HG02642 (cell line): ENCODE measurements around the gene STK38L.

Experiments used
- ATAC-seq: cut with Tn5 transposase; IDR thresholded peaks from one replicate; pipeline ENCODE4 v1.9.1; 2021; ENCODE audit warnings: mild to moderate bottlenecking; ENCODE audit not compliant: unreplicated experiment, poor library complexity

Gene STK38L

GRCh38 chr12:27243804-27244688 is at the start of gene STK38L:
Gene STK38L, plus strand, starts transcription at chr12:27244286. Its CDS starts 53,435 bp downstream, at chr12:27297721.
- ATAC-seq, result peak; percentile 97

DNA sequence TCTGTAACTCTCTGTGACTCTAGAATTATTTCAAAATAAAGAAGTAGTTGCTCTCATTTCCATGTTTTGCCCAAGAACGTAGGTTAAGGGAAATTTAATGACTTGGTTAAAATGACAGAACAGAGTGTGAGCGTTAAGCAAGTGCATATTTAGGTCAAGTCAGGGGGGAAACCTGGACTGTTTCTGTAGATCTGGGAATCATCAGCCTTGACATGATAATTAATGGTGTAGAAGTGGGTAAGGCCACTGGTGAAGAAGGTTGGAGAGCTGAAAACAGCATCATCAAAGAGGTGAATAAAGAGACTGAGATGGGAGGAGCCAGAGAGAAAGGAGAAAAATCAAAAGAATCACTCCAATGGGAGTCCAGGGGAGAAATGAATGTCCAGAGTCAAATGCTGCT is 49.4 kb upstream of the STK38L start:
- no peak for ATAC-seq

GRCh38 chr12:27198036-27198435 is 46.0 kb upstream of the STK38L start:
- ATAC-seq, result no peak

DNA sequence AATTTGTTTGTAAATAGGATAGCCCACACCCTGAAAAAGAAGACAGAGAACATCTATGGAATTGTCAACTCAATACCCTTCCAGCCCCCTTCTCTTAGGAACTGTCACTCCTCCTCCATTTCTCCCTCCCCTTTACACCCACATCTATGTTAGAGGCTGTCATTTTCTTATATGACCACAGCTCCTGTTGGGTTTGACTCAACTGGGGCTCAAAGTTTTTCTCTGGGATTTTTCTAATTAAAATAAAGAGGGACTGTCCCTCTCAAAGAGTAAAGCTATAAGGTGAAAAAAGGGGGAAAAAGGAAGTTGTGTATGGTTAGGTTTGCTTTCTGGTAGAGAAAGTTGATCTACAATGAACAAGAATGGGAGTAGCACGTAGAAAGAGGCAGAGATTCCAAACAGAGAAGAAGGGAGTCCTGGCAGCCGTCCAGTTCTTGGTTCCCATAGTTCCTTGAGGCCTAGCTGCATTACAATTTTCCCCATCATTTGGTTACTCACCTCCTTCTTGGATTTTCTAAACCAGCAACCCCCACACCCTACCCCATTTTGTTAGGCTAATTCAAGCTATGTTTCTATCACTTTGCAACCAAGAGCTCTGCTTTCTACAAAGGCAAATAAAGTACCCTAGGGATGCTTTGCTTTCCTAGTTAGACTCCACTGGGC is 44.3 kb upstream of the STK38L start:
- ATAC-seq, result no peak

- no peak for ATAC-seq
Measured at GRCh38 chr12:27201169-27201568, 42.9 kb upstream of the STK38L start.

GRCh38 chr12:27206801-27207502 is 37.1 kb upstream of the STK38L start:
- no peak for ATAC-seq

DNA sequence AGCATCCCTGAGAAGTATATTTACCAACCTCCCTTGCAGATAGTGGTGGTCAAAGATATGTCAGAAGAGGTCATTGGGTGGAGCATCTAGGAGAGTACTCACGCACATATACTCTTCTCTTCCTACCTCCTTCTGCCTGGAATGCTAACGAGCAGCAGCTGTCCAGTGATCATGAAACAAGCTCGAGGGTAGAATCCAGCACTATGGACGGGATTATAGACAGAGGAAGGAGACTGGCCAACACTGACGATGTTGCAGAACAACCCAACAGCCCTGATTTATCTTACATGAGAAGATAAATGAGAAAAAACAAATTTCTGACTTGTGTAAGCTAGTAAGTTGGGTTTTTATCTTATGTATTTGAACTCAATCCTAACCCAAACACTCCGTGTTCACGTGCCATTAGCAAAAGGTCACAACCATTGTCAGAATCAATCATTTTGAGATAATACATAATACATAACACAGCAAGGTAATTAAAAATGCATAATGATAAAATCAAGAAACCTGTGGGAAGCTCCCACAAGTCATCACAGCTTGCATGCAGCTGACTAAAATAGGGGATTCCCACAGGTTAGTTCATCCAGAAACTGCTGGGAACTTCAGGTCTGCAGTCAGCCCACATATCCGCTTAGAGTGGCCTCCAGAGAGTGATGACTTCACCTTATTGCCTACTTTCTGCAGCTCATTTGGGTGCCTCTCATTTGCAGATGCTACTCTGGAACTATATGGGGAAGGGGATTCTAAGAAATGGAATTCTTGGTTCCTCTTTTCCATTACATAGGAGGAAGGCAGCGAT is 36.3 kb upstream of the STK38L start:
- peak; percentile 86 for ATAC-seq

DNA sequence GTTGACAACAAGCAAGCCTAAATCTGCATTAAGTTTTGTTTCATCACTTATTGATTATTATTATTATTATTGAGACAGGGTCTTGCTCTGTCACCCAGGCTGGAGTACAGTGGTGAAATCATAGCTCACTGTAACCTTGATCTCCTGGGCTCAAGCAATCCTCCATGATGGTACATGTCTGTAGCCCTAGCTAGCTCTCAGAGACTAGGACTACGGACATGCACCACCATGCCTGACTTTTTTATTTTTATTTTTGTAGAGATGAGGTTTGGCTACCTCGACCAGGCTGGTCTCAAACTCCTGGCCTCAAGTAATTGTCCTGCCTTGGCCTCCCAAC is 35.7 kb upstream of the STK38L start:
- ATAC-seq, result peak; percentile 30

- no peak for ATAC-seq
Measured at GRCh38 chr12:27209257-27209910, 34.7 kb upstream of the STK38L start.

GRCh38 chr12:27210187-27210586 is 33.9 kb upstream of the STK38L start:
- no peak for ATAC-seq

GRCh38 chr12:27212861-27213260 is 31.2 kb upstream of the STK38L start:
- ATAC-seq, result no peak

DNA sequence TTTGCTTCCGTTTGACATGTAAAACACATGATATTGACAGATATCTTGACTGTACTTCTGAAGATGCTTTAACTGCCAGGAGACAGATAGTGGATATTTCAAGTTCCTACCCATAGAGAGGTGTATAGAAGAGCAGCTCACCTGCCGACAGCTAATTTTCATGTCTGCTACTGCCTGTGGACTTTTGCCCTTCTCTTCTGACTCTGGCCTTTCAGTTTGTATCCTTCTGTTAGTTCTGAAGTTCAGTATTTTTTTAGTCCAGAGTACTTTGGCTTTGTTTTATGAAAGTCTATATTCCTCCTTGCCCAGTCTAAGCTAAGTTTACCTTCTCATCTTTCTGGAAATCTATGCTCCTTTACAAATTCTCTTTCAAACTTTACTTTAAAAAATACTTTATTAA is 30.8 kb upstream of the STK38L start:
- no peak for ATAC-seq

DNA sequence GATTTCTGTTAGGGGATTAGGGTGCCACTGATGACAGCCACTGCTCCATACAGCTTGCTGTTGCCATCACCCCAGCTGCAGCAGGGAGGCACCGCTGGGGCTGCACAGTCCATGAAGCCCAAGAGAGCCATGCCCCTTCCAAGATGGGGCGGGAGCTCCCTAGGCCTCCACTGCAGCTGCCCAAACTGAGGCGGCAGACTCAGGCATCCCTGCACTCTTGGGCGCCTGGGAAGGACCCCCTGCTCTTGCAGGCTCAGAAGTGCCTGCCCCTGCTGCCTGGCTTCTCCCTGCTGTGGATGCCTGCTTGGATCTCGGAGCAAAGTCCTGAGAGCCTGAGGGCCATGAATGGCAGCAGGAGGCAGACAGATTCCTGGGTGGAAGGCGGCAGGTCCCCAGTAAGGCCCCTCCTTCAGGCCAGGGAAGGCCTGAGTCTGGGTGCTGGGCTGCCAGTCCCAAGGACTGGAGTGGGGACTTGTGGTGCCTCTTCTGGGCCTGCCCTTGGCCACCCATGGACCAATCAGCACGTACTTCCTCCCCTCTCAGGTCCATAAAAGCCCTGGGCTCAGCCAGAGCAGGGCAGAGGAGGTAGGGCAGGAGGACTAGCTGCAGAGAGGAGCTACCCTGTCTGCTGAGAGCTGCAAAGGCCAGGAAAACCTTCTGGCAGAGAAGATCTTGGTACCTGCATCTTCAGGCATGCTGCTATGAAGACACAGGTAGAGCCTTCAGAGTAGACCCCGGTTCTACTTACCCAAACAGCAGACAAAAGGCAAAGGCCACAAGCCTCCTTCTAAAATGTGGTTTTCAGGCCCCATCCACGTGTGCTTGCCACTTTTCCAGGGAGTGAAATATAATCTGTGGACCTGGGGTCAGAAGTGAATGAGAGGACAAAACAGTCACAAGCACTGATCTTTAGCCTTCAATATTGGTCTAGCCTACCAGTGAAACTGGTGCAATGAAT is 30.0 kb upstream of the STK38L start:
- no peak for ATAC-seq

- ATAC-seq, result no peak
Measured at GRCh38 chr12:27217590-27217989, 26.5 kb upstream of the STK38L start.

- no peak for ATAC-seq
Measured at GRCh38 chr12:27219693-27220054, 24.4 kb upstream of the STK38L start.

- ATAC-seq, result peak; percentile 67
Measured at GRCh38 chr12:27220055-27220987, 23.8 kb upstream of the STK38L start.

DNA sequence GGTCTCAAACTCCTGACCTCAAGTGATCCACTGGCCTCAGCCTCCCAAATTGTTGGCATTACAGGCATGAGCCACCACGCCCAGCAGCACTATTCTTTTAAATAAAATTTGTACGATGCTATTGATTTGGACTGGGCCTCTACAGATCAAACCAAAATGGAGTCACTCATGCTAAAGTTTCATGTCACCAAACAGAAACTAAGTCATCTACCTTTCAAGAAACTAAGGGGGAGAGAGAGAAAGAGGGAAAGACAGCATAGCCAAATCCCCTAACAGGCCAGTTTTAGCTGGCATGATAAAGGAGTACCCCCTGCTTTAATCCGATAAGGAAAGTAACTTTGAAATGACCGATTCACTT is 23.1 kb upstream of the STK38L start:
- ATAC-seq, result no peak
